Nephron (organoid): Measurements from ENCODE around the gene CHCHD1.
"Not testable (repeated sequence)": the region's sequence is repeated elsewhere in the genome, so short reads cannot be mapped to it uniquely, and the experiment has no call there.

Experiments
- H3K27ac Mint-ChIP-seq, 3 experiments: 2 replicates each; pipeline ENCODE4 v1.8.0; 2020; ENCODE audit warnings: mixed read lengths in 3 of 3, mild to moderate bottlenecking in 2 of 3, moderate library complexity in 1 of 3
- H3K27me3 Mint-ChIP-seq: 2 replicates; pipeline ENCODE4 v1.8.0; 2021; ENCODE audit warnings: low read depth, mild to moderate bottlenecking, moderate library complexity, mixed read lengths
- H3K36me3 Mint-ChIP-seq: 2 replicates; pipeline ENCODE4 v1.8.0; 2020; ENCODE audit warnings: low read depth, mixed read lengths
- H3K4me1 Mint-ChIP-seq: 2 replicates; pipeline ENCODE4 v1.8.0; 2020; ENCODE audit warnings: mixed read lengths
- H3K4me3 Mint-ChIP-seq, 3 experiments: 2 replicates each; pipeline ENCODE4 v1.8.0; 2020; ENCODE audit warnings: mild to moderate bottlenecking in 3 of 3, mixed read lengths in 3 of 3, moderate library complexity in 2 of 3
- H3K9me3 Mint-ChIP-seq: 2 replicates; pipeline ENCODE4 v1.8.0; 2020; ENCODE audit warnings: mixed read lengths
- TF ChIP-seq, protein P1 (sequence below), 3 experiments: fragments of 200-600 bp; sonication (generic); IDR thresholded peaks; one replicate each; pipeline ENCODE4 v1.5.0; 2021; ENCODE audit warnings: antibody characterized with exemption in 3 of 3; ENCODE audit not compliant: unreplicated experiment in 3 of 3

CHCHD1 gene

DNA sequence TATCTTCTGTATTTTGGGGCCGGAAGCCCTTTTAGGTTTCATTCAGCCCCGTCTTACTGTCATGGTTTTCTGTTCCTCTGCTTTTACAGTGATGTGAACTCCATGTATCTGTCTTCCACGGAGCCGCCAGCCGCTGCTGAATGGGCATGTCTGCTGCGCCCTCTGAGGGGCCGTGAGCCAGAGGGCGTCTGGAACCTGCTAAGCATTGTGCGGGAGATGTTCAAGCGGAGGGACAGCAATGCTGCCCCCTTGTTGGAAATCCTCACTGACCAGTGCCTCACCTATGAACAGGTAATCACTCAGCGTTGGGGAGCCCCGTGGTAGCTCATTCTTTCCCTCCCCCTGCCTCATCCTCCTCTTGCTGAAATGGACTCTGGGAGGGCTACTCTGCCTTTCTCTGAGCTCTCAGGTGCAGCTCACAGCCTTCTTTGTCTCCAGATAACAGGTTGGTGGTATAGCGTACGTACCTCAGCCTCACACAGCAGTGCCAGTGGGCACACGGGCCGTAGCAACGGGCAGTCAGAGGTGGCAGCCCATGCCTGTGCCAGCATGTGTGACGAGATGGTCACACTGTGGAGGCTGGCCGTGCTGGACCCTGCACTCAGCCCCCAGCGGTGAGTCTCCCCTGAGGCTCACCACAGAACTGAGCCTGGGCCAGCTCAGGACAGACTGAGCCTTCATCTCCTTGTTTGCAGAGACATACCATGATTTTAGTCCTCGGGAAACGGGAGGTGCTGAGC, 9.2 kb downstream of the CHCHD1 start:
- peaks cover 7% of the 10 kb centered on the region for H3K4me1 Mint-ChIP-seq
- H3K4me3 Mint-ChIP-seq = no peak overlapping the region
- H3K36me3 Mint-ChIP-seq = peaks cover 46% of the 10 kb centered on the region
- H3K27me3 Mint-ChIP-seq = no peaks in the 10 kb centered on the region
- H3K27ac Mint-ChIP-seq = no peak overlapping the region
- H3K9me3 Mint-ChIP-seq = no peaks in the 10 kb centered on the region
- TF ChIP-seq, protein P1, sequence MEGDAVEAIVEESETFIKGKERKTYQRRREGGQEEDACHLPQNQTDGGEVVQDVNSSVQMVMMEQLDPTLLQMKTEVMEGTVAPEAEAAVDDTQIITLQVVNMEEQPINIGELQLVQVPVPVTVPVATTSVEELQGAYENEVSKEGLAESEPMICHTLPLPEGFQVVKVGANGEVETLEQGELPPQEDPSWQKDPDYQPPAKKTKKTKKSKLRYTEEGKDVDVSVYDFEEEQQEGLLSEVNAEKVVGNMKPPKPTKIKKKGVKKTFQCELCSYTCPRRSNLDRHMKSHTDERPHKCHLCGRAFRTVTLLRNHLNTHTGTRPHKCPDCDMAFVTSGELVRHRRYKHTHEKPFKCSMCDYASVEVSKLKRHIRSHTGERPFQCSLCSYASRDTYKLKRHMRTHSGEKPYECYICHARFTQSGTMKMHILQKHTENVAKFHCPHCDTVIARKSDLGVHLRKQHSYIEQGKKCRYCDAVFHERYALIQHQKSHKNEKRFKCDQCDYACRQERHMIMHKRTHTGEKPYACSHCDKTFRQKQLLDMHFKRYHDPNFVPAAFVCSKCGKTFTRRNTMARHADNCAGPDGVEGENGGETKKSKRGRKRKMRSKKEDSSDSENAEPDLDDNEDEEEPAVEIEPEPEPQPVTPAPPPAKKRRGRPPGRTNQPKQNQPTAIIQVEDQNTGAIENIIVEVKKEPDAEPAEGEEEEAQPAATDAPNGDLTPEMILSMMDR (IDR thresholded peaks at IDR 0.05; ENCODE audit: unreplicated experiment in 3 of 3) = no peak

DNA sequence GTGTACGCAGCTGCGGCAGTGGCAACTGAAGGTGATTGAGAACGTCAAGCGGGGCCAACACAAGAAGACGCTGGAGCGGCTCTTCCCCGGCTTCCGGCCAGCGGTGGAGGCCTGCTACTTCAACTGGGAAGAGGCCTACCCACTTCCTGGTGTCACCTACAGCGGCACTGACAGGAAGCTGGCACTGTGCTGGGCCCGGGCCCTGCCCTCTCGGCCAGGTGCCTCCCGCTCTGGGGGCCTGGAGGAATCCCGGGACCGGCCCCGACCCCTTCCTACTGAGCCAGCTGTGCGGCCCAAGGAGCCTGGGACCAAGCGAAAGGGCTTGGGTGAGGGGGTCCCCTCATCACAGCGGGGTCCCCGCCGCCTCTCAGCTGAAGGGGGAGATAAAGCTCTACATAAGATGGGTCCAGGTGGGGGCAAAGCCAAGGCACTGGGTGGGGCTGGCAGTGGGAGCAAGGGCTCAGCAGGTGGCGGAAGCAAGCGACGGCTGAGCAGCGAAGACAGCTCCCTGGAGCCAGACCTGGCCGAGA, 10.1 kb downstream of the CHCHD1 start:
- TF ChIP-seq, protein P1 (IDR thresholded peaks at IDR 0.05; ENCODE audit: unreplicated experiment in 3 of 3) = no peak
- H3K4me1 Mint-ChIP-seq = no peaks in the 10 kb centered on the region
- H3K27me3 Mint-ChIP-seq = no peaks in the 10 kb centered on the region
- H3K36me3 Mint-ChIP-seq = peaks cover 52% of the 10 kb centered on the region
- no peak overlapping the region for H3K27ac Mint-ChIP-seq
- no peaks in the 10 kb centered on the region for H3K9me3 Mint-ChIP-seq
- no peak overlapping the region for H3K4me3 Mint-ChIP-seq

DNA sequence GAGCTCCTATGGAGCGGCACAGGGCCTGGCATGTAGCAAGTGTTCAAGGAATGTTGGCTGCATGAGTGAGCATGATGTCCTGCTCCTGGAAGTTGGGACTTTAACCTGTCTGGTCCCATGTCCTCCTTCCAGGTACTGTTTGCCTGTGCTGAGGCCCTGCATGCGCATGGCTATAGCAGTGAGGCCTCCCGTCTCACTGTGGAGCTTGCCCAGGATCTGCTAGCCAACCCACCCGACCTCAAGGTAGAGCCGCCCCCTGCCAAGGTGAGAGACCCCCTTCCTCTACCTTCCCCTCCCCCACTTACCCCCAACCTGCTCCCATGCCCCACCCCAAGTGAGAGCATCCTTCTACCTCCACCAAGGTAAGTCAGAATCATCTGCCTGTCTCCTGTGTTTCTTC, 11.6 kb downstream of the CHCHD1 start:
- Mint-ChIP-seq H3K9me3 (no peaks in the 10 kb centered on the region), H3K4me1 (no peaks in the 10 kb centered on the region), H3K27me3 (no peaks in the 10 kb centered on the region), H3K4me3 (no peak overlapping the region), H3K36me3 (peaks cover 60% of the 10 kb centered on the region), H3K27ac (no peak overlapping the region)
- TF ChIP-seq, protein P1 (IDR thresholded peaks at IDR 0.05; ENCODE audit: unreplicated experiment in 3 of 3) = no peak

DNA sequence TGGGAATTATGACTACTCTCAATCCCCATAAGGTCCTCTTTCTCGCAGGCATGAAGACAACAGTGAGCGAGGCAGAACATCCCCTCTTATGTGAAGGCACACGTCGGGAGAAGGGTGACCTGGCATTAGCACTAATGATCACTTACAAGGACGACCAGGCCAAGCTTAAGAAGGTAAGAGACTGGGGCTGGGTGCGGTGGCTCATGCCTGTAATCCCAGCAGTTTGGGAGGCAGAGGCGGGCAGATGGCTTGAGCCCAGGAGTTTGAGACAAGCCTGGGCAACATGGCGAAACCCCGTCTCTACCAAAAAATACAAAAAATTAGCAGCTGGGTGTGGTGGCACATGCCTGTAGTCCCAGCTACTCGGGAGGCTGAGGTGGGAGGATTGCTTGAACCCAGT, 13.6 kb downstream of the CHCHD1 start:
- not testable (repeated sequence) for H3K27me3 Mint-ChIP-seq, H3K4me1 Mint-ChIP-seq, H3K9me3 Mint-ChIP-seq, H3K27ac Mint-ChIP-seq, H3K4me3 Mint-ChIP-seq
- H3K36me3 Mint-ChIP-seq = peaks cover 61% of the 10 kb centered on the region

DNA sequence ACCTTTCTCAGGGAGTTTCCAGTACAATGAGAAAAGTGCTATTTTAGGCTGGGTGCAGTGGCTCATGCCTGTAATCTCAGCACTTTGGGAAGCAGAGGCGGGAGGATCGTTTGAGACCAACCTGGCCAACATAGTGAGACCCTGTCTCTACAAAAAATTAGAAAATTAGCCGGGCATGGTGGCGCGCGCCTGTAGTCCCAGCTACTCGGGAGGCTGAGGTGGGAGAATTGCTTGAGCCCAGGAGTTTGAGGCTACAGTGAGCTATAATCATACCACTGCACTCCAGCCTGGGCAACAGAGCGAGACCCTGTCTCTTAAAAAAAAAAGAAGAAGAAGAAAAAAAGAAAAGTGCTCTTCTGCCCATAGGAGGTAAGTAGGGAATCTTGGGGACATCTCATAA, 14.2 kb downstream of the CHCHD1 start:
- not testable (repeated sequence) for H3K9me3 Mint-ChIP-seq, H3K27me3 Mint-ChIP-seq

DNA sequence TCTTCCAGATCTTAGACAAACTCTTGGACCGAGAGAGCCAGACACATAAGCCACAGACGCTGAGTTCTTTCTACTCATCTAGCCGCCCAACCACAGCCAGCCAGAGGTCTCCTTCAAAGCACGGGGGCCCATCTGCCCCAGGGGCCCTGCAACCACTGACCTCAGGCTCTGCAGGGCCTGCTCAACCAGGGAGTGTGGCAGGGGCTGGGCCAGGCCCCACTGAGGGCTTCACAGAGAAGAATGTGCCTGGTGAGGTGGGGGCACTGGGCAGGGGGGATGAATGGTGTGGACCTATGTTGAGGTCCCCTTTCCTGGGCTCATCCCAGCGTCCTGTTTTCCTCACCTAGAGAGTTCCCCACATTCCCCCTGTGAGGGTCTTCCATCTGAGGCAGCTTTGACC, 14.9 kb downstream of the CHCHD1 start:
- Mint-ChIP-seq H3K4me3 (no peak overlapping the region), H3K9me3 (no peaks in the 10 kb centered on the region), H3K4me1 (no peaks in the 10 kb centered on the region), H3K27ac (no peak overlapping the region), H3K27me3 (no peaks in the 10 kb centered on the region), H3K36me3 (peaks cover 51% of the 10 kb centered on the region)
- TF ChIP-seq, protein P1 (IDR thresholded peaks at IDR 0.05; ENCODE audit: unreplicated experiment in 3 of 3) = no peak

More for the DNA sequence above, 14.2 kb downstream of the CHCHD1 start:
- H3K27ac Mint-ChIP-seq, H3K4me3 Mint-ChIP-seq, H3K4me1 Mint-ChIP-seq: not testable (repeated sequence)
- H3K36me3 Mint-ChIP-seq = peaks cover 58% of the 10 kb centered on the region
